HG03378 (cell line): ENCODE data around the gene SORL1.

Experiments used
- ATAC-seq: cut with Tn5 transposase; IDR thresholded peaks from one replicate; pipeline ENCODE4 v1.9.1; 2021; ENCODE audit warnings: mild to moderate bottlenecking, moderate library complexity; ENCODE audit not compliant: unreplicated experiment

Gene SORL1

GRCh38 chr11:121652971-121653370 is 200.9 kb downstream of the SORL1 start:
- no peak for ATAC-seq

- ATAC-seq: no peak
Observed at GRCh38 chr11:121654259-121654842, 202.2 kb downstream of the SORL1 start.

GRCh38 chr11:121654843-121655536 is 202.9 kb downstream of the SORL1 start:
- no peak for ATAC-seq

- peak; percentile 71 for ATAC-seq
Observed at GRCh38 chr11:121655537-121656327, 203.6 kb downstream of the SORL1 start.

GRCh38 chr11:121656328-121657090 is 204.4 kb downstream of the SORL1 start:
- no peak for ATAC-seq

- ATAC-seq: no peak
Observed at GRCh38 chr11:121657146-121657545, 205.0 kb downstream of the SORL1 start.

- ATAC-seq: no peak
Observed at GRCh38 chr11:121659811-121660210, 207.7 kb downstream of the SORL1 start.

- no peak for ATAC-seq
Observed at GRCh38 chr11:121661880-121662486, 209.9 kb downstream of the SORL1 start.

- ATAC-seq: no peak
Observed at GRCh38 chr11:121664144-121664543, 212.0 kb downstream of the SORL1 start.

- ATAC-seq: no peak
Observed at GRCh38 chr11:121665206-121665838, 213.2 kb downstream of the SORL1 start.

GRCh38 chr11:121667836-121668235 is 215.7 kb downstream of the SORL1 start:
- ATAC-seq: no peak

GRCh38 chr11:121669422-121669821 is 217.3 kb downstream of the SORL1 start:
- ATAC-seq: no peak

- ATAC-seq: no peak
Observed at GRCh38 chr11:121670266-121670665, 218.2 kb downstream of the SORL1 start.

GRCh38 chr11:121670805-121671282 is 218.7 kb downstream of the SORL1 start:
- ATAC-seq: no peak

- no peak for ATAC-seq
Observed at GRCh38 chr11:121671283-121672168, 219.4 kb downstream of the SORL1 start.

- no peak for ATAC-seq
Observed at GRCh38 chr11:121672630-121673487, 220.7 kb downstream of the SORL1 start.

GRCh38 chr11:121681550-121682268 is 229.6 kb downstream of the SORL1 start:
- no peak for ATAC-seq
